ENCODE measurements around the gene OPCML.

OPCML gene

GRCh38 chr11:133041181-133041580 is 491.1 kb downstream of the OPCML start:
- Histone ChIP-seq H3K27ac (no peak overlapping the region), H3K27me3 (no peaks in the 10 kb centered on the region)
- no peak for TF ChIP-seq CTCF (IDR thresholded peaks at IDR 0.05)

GRCh38 chr11:133040289-133040900 is 491.9 kb downstream of the OPCML start:
- no peaks in the 10 kb centered on the region for H3K36me3 ChIP-seq

More at GRCh38 chr11:133041181-133041580, 491.1 kb downstream of the OPCML start:
- Histone ChIP-seq H3K9me3 (no peaks in the 10 kb centered on the region), H3K4me1 (ENCODE audit: control insufficient read depth in 1 of 2, insufficient read depth in 1 of 2, low read depth in 1 of 2, low read length in 1 of 2) (no peaks in the 10 kb centered on the region), H3K4me3 (ENCODE audit: low read depth in 1 of 2, low read length in 1 of 2) (no peak overlapping the region), H3K36me3 (no peaks in the 10 kb centered on the region)

GRCh38 chr11:133038850-133039249 is 493.5 kb downstream of the OPCML start:
- H3K4me1 ChIP-seq (ENCODE audit: control insufficient read depth in 1 of 2, insufficient read depth in 1 of 2, low read depth in 1 of 2, low read length in 1 of 2), result no peaks in the 10 kb centered on the region
- no peaks in the 10 kb centered on the region for H3K9me3 ChIP-seq
- H3K27ac ChIP-seq, result no peak overlapping the region
- no peaks in the 10 kb centered on the region for H3K27me3 ChIP-seq
- no peak for TF ChIP-seq CTCF (IDR thresholded peaks at IDR 0.05)
- no peaks in the 10 kb centered on the region for H3K36me3 ChIP-seq
- no peak overlapping the region for H3K4me3 ChIP-seq (ENCODE audit: low read depth in 1 of 2, low read length in 1 of 2)

More at GRCh38 chr11:133040289-133040900, 491.9 kb downstream of the OPCML start:
- TF ChIP-seq CTCF (IDR thresholded peaks at IDR 0.05), result no peak
- Histone ChIP-seq H3K27me3 (no peaks in the 10 kb centered on the region), H3K27ac (no peak overlapping the region), H3K4me1 (ENCODE audit: control insufficient read depth in 1 of 2, insufficient read depth in 1 of 2, low read depth in 1 of 2, low read length in 1 of 2) (no peaks in the 10 kb centered on the region), H3K9me3 (no peaks in the 10 kb centered on the region), H3K4me3 (ENCODE audit: low read depth in 1 of 2, low read length in 1 of 2) (no peak overlapping the region)

GRCh38 chr11:133034929-133035328 is 497.4 kb downstream of the OPCML start:
- Histone ChIP-seq H3K9me3 (no peaks in the 10 kb centered on the region), H3K36me3 (no peaks in the 10 kb centered on the region), H3K27me3 (no peaks in the 10 kb centered on the region), H3K4me1 (ENCODE audit: control insufficient read depth in 1 of 2, insufficient read depth in 1 of 2, low read depth in 1 of 2, low read length in 1 of 2) (no peaks in the 10 kb centered on the region), H3K27ac (no peak overlapping the region), H3K4me3 (ENCODE audit: low read depth in 1 of 2, low read length in 1 of 2) (no peak overlapping the region)
- no peak for TF ChIP-seq CTCF (IDR thresholded peaks at IDR 0.05)

- H3K27ac ChIP-seq, result no peak overlapping the region
- H3K4me1 ChIP-seq (ENCODE audit: control insufficient read depth in 1 of 2, insufficient read depth in 1 of 2, low read depth in 1 of 2, low read length in 1 of 2), result no peaks in the 10 kb centered on the region
- no peaks in the 10 kb centered on the region for H3K9me3 ChIP-seq
- H3K27me3 ChIP-seq, result no peaks in the 10 kb centered on the region
- TF ChIP-seq CTCF (IDR thresholded peaks at IDR 0.05), result no peak
- H3K4me3 ChIP-seq (ENCODE audit: low read depth in 1 of 2, low read length in 1 of 2), result no peak overlapping the region
- H3K36me3 ChIP-seq, result no peaks in the 10 kb centered on the region
These were observed 503.2 kb downstream of the OPCML start for GRCh38 chr11:133029107-133029506.
